NOMO-1 treated with dmso at 0.1 percent for 144 hours (cell line): Measurements from ENCODE around the gene RASA3.
A peak's percentile ranks its signal among the peaks of the same experiment; 100 is the strongest.
"Not testable (repeated sequence)": the region's sequence is repeated elsewhere in the genome, so short reads cannot be mapped to it uniquely, and the experiment has no call there.

ENCODE experiments used
- DNase-seq: peaks from one replicate; lab custom pipeline; 2025; ENCODE audit not compliant: unreplicated experiment; lab: John Stamatoyannopoulos, UW

The RASA3 gene

GRCh38 chr13:114132419-114133121, at the start of gene RASA3:
RASA3 (minus strand) TSS chr13:114132623; CDS start chr13:114132489, 134 bp downstream.
- DNase-seq: peak; percentile 69

- DNase-seq: no peak
Measured at GRCh38 chr13:114179087-114179658, 46.8 kb upstream of the RASA3 start, which contains the start of gene CFAP97D2. CFAP97D2 (plus strand) TSS chr13:114179257; CDS start chr13:114179331, 74 bp downstream.

- DNase-seq: no peak
Measured at GRCh38 chr13:114177245-114178010, 45.0 kb upstream of the RASA3 start.

GRCh38 chr13:114176359-114176902, 44.0 kb upstream of the RASA3 start:
- DNase-seq: not testable (repeated sequence)

- no peak for DNase-seq
Measured at GRCh38 chr13:114174529-114174961, 42.1 kb upstream of the RASA3 start.

GRCh38 chr13:114173745-114174144, 41.3 kb upstream of the RASA3 start:
- no peak for DNase-seq

GRCh38 chr13:114173272-114173671, 40.8 kb upstream of the RASA3 start:
- no peak for DNase-seq

GRCh38 chr13:114167885-114168284, 35.5 kb upstream of the RASA3 start:
- DNase-seq: no peak

- peak; percentile 77 for DNase-seq
Measured at GRCh38 chr13:114167426-114167825, 35.0 kb upstream of the RASA3 start.

- DNase-seq: no peak
Measured at GRCh38 chr13:114166381-114167131, 34.1 kb upstream of the RASA3 start.

GRCh38 chr13:114164681-114165429, 32.4 kb upstream of the RASA3 start:
- no peak for DNase-seq

- DNase-seq: no peak
Measured at GRCh38 chr13:114164053-114164452, 31.6 kb upstream of the RASA3 start.

GRCh38 chr13:114162533-114162922, 30.1 kb upstream of the RASA3 start:
- DNase-seq: no peak

GRCh38 chr13:114161644-114162532, 29.5 kb upstream of the RASA3 start:
- peak; percentile 57 for DNase-seq

- no peak for DNase-seq
Measured at GRCh38 chr13:114161028-114161556, 28.7 kb upstream of the RASA3 start.

GRCh38 chr13:114158869-114159666, 26.6 kb upstream of the RASA3 start:
- DNase-seq: not testable (repeated sequence)

GRCh38 chr13:114157869-114158495, 25.6 kb upstream of the RASA3 start:
- no peak for DNase-seq
